ENCODE measurements around the gene SPO11.
"Not testable (repeated sequence)": the region's sequence is repeated elsewhere in the genome, so short reads cannot be mapped to it uniquely, and the experiment has no call there.

The SPO11 gene

GRCh38 chr20:57346477-57346876, 16.9 kb downstream of the SPO11 start:
- peak; percentile 84 for DNase-seq

DNA sequence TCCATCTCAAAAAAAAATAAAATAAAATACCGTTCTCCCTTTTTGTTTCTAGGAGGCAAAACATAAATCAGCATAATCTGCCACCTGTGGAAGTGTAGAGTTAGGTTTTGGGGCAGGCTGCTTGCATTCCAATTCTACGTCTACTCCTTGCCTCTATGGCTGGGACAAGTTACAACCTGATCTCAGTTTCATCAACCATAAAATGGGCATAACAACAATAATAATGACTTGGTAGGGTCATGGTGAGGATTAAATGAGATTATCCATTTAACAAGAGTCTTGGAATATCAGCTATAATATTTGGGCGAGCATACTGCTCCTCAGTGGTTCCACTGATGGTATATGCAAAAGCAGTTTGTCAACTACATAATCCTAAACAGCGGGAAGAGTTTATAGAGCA, 17.8 kb downstream of the SPO11 start:
- no peak for DNase-seq

GRCh38 chr20:57348200-57348921, 18.8 kb downstream of the SPO11 start:
- DNase-seq, result not testable (repeated sequence)

GRCh38 chr20:57348922-57349574, 19.4 kb downstream of the SPO11 start:
- DNase-seq, result not testable (repeated sequence)

DNA sequence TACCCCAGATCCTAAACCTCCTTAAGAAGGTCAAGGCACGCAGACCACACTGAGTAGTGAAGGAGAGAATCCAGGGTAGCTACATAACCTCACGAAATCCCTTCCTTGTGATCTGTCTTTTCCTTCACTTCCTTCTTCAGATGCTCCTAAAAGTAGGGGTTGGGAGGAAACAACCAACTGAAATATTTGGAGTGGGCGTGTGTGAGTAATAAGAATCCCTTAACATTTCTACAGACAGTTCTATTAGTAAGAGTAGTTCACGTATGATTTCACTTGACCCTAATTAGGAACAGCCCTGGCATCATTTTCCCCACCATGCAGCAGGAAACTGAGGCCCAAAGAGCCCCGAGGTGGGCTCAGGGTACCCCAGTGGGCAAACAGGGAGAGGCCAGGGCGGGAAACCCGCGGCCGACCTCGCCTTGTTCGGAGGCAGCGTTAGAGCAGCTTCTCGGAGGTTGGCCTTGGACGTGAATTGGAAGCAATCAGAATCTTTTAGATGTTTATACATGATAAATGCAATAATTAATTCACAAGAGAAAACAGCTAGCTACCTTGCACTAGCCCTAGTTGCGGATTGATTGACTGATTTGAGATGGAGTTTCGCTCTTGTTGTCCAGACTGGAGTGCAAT, 20.6 kb downstream of the SPO11 start:
- no peak for DNase-seq

DNA sequence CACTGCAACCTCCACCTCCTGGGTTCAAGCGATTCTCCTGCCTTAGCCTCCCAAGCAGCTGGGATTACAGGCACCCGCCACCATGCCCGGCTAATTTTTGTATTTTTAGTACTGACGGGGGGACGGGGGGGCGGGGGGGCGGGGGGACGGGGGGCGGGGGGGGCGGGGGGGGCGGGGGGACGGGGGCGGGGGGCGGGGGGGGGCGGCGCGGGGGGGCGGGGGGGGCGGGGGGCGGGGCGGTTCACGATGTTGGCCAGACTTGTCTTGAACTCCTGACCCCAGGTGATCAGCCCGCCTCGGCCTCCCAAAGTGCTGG, 21.1 kb downstream of the SPO11 start:
- not testable (repeated sequence) for DNase-seq

DNA sequence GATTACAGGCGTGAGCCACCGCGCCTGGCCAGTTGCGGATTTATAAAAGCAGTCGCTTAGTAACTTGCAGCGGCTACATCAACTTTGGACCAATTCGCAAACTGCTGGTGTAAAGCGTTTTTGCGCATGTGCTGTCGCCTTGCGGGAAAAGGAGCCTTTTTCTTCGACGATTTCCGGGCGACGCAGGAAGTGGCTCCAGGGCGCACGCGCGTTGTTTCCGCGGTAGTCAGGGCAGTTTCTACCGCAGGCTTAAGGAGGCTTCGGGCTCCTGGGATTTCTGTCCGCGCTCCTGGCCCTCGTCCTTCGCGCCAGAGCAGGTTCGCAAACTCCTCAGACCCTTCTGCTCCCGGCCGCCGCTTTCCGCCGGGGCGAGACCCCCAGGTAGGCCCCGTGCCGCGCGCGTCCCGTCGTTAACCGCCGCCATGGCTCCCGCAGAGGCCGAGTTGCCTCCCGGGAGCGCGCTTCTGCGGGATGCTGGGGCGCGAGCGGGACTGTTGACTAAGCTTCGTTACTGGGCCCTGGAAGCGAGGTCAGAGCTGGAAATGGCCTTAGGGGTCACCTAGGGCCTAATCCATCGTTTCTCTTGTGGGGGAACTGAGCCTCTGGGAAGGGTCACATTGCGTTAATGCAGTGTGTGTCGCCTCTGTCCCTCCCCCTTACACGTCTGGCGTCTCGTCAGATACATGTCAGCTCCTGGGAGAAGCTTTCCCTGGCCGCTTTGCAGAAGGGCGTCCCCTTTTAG, 21.6 kb downstream of the SPO11 start, which contains the start of gene RAE1:
TSS of gene RAE1 (plus strand) at position 214 of the 742 bp plus-strand sequence. CDS start 2,784 bp downstream, outside the sequence.
- DNase-seq, result peak; percentile 94

GRCh38 chr20:57352305-57352704, 22.7 kb downstream of the SPO11 start:
- DNase-seq, result no peak

GRCh38 chr20:57353351-57353750, 23.7 kb downstream of the SPO11 start:
- no peak for DNase-seq

DNA sequence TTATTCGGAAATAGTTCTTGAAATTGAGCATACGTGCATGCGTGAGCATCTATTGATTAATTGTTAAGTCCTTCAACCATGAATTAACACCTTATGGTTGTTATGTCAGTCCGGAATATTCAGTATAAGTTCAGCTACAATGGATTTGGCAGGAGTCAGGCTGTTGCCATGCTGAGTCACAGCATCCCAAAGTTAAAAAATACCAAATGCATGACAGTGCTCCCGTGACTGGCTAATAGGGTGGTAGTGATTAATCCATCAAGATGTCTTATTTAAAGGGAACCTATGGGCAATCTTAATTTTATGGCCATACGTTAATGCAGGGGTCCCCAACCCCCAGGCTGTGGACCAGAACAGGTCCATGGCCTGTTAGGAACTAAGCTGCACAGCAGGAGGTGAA, 31.9 kb downstream of the SPO11 start:
- DNase-seq, result no peak

DNA sequence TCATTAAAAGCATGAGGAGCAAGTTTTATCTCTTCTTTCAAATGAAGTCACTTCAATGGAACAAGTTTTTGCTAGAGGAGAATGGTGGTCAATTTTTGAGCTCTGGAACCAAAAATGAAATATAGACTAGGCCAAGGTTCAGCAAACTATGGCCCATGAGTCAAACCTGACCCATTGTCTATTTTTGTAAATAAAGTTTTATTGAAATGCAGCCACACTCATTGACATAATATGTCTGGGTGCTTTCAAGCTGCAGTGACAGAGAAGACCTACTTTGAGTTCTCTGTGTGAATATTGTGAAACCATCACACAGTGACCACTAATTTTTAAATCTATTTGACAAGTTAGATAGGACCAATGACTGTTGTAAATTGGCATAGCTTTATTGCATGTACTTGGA, 34.8 kb downstream of the SPO11 start:
- DNase-seq, result no peak

DNA sequence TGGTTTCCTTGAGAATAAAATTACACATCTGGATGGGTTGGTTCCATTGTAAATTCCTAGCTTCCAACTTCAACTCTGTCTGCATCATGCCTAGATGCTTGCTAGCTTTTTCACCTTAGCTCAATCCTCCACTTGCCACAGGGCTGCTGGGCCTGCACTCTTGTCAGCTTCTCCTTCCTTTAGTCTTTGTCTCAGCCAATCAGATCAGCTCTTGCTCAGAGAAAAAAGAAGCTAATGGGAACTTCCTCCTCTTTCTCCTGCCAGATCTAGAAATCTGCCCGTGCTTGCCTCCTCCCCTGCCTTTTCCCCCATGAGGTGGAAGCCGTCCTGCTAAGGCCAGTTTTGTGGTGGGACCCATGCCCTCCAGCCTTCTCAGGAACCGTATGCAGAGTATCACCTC, 40.0 kb downstream of the SPO11 start:
- no peak for DNase-seq

DNA sequence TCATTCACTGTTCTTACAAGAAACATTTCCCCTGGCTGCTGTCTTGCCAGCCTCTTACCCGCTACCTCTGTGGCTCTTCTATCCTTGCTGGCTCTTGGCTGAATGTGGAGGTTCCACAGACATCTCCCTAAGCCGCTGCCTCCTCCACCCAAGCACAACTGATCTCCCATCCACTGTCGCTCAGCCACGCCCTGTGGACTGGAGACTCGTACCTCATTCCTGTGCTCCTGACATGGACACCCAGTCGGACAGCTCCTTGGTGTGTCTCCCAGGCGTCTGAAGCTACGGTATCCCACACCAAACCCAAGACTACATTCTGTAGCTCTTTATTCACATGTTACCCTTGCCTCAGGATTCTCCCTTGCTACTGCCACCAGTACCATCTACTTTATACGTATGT, 40.7 kb downstream of the SPO11 start:
- DNase-seq, result no peak

GRCh38 chr20:57371363-57371762, 41.8 kb downstream of the SPO11 start:
- DNase-seq, result no peak

DNA sequence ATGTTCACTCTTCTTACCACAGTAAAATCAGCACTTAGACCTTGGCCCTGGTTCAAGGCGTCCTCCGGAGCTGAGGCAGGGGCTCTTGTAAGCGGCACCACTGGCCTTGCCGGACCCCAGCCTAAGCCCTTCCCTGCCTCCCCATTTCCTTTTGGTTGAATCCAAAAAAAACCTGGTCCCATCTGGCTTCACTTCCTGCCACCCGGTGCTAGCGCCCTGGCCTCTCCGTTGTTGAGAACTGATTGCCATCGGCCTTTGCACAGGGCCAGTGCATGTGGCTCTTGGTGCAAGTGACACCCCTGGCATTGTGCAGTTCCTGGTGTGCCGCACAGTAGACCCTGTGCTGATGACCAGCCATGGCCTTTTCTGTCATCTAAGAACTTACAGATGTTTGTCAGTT, 42.6 kb downstream of the SPO11 start:
- no peak for DNase-seq

DNA sequence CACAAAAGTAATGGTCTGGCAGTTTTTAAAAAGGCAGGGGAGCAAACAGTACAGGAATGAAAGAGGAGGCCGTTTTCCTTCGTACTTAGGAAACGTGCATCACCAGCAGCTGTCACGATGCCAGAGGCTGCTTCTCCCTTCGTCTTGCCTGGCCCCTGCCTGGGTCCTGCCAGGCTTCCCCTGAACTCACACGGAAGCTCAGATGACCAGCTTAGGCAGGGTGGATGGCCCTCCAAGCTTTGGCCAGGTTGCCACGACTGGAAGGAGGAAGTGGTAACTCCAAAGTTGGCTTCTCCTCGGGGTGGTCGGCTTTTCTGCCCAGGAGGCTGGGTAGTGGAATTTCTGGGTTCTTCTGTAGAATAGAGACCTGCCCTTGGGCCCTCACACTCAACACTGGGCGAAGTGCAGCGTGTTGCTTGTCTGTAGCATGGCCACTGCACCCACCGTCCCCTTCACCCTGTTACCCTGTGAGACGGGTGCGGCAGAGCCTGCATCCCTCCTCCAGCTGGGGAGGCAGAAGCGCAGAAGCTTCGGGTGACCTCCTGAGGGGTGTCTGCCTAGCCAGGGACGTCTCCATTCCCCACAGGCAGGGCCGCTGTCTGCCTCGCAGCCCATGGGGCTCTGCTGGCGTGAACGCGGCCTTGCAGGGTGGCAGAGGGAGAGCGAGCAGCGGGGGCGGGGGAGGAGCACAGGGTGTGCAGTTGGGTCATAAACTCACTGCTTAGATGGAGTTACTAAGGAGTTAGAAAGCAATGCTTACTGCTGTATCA, 43.2 kb downstream of the SPO11 start:
- DNase-seq, result no peak

DNA sequence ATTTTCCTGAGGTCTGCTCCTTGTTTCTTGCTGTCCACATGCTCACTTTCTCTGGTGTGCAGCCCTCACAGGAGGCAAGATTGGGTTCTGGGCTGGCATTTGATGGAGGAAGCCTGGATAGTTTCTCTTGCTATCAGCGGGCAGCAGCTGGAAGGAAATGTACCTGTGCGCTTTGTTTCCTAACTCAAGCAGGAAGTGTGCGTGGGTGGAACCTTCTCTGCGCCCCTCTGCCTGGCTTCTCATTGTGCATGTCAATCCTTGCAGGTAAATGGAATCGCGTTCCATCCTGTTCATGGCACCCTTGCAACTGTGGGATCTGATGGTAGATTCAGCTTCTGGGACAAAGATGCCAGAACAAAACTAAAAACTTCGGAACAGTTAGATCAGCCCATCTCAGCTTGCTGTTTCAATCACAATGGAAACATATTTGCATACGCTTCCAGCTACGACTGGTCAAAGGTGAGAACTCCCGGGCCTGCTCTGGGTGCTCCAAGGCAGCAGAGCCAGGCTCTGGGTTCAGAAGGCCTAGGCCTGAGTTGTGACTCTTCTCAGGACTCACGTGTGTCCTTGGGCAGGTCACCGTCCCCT, 44.8 kb downstream of the SPO11 start:
- DNase-seq, result peak; percentile 6

GRCh38 chr20:57374931-57375651, 45.5 kb downstream of the SPO11 start:
- no peak for DNase-seq

- no peak for DNase-seq
Measured at GRCh38 chr20:57375652-57376230, 46.1 kb downstream of the SPO11 start.

- no peak for DNase-seq
Measured at GRCh38 chr20:57377350-57377749, 47.7 kb downstream of the SPO11 start.

DNA sequence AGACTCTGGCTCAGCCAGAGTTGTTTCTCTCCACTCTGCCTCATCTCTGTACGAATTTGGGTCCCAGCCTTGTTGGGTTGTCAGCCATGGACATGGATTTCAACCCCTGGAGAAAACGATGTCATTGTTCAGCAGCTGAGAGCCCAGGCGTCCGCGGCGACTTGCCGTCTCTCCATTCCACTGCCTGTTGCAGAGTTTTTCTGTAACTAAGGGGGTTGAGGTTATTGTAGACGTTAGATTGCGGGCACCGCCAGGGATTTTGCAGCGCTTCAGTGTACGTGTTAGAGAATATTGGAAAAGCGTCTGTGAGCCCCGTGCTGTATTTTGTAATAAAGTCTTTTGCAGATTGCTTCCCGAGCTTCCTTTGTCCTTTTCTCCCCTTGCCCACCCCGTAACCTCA, 48.5 kb downstream of the SPO11 start:
- DNase-seq, result no peak
